ENCODE measurements around the gene ABCA12. TPM values are rescaled to one million over a fixed set of nuclear protein-coding genes. Genes with fewer than 3 reads are reported as not detected.

Gene ABCA12
- total and polyA plus RNA-seq, 2 of the 8 experiments (the other 6 are each of a cell fraction or from before 2014, with no cell fraction given): not detected

DNA sequence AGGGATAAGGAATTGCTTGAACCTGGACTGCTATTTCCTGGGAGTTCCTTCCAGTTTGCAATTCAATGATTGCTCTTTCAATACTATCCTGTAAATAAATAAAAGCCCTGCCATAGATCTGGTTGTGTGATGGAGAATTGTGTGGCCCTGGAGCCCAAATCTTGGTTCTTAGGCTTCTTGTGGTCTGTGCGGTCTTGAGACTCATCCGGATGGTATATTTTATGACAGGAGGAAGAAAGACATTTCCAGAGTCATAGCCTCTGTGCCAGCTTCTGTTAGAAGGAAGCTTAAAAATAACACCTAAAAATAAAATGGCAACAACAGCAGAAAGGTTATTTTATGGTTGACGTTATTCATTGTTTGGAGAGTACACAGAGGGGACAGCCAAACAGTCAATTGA is 137.7 kb downstream of the ABCA12 start:
- FAIRE-seq (no peak), DNase-seq (ENCODE audit: low read depth in 1 of 2, low spot score in 2 of 2) (no peak)
- no peaks in the 10 kb centered on the region for H3K36me3 ChIP-seq (ENCODE audit: control insufficient read depth in 2 of 4, insufficient read depth in 4 of 4, low read length in 3 of 4)
- H3K79me2 ChIP-seq (ENCODE audit: control insufficient read depth in 1 of 2, insufficient read depth in 2 of 2, low read length in 2 of 2): no peaks in the 10 kb centered on the region
- H2BK12ac ChIP-seq (ENCODE audit: low read depth, low read length): no peak overlapping the region
- H2AFZ ChIP-seq (ENCODE audit: low read length): no peak overlapping the region
- CTCF ChIA-PET (ENCODE audit: partially characterized antibody): interaction anchor here (1.3 to 1.4 kb wide), 2 partner anchors 20 to 397 kb away, joined by 3 read pairs; no protein-coding TSS in a partner anchor
- H3K23ac ChIP-seq (ENCODE audit: insufficient read length): no peak overlapping the region
- no peak overlapping the region for H3K18ac ChIP-seq (ENCODE audit: extremely low read depth, low read length)
- H3K14ac ChIP-seq (ENCODE audit: insufficient read length): no peak overlapping the region
- WGBS, 2 experiments (ENCODE audit: extremely low coverage in 1 of 2, insufficient coverage in 1 of 2, insufficient read length in 1 of 2, insufficient replicate concordance in 2 of 2, low coverage in 1 of 2, low lambda C conversion rate in 2 of 2, missing lambda C conversion rate in 1 of 2): 95% methylated on average over 3 of the region's 3 CpGs; no CpG with 5 or more reads in 1 of the 2 experiments
- no peak overlapping the region for H3K9ac ChIP-seq (replicated peaks in 1 of 4; ENCODE audit: extremely low read depth in 1 of 4, low read depth in 3 of 4, low read length in 3 of 4)
- H3K27ac ChIP-seq (ENCODE audit: low read depth, low read length): no peak overlapping the region
- H3K27me3 ChIP-seq (replicated peaks in 1 of 4; ENCODE audit: control insufficient read depth in 3 of 4, extremely low read depth in 1 of 4, insufficient read depth in 3 of 4, low read length in 3 of 4): no peaks in the 10 kb centered on the region
- H2AK5ac ChIP-seq (ENCODE audit: low read depth, low read length): no peak overlapping the region
- H4K5ac ChIP-seq (ENCODE audit: insufficient read length, low read depth, low read length): no peak overlapping the region
- H2BK20ac ChIP-seq (ENCODE audit: low read length): no peak overlapping the region
- no peaks in the 10 kb centered on the region for H3K79me1 ChIP-seq (ENCODE audit: low read depth, low read length)
- no peaks in the 10 kb centered on the region for H3K9me3 ChIP-seq (ENCODE audit: insufficient read depth in 2 of 2, low read depth in 1 of 2, low read length in 1 of 2)
- H3K4me1 ChIP-seq (replicated peaks in 1 of 4; ENCODE audit: control insufficient read depth in 3 of 4, insufficient read depth in 4 of 4, low read length in 3 of 4): peaks cover 0 to 3% (median 0%) of the 10 kb centered on the region in 4 experiments; a peak in 1 of 7 replicates
- H3K4me3 ChIP-seq (ENCODE audit: extremely low read depth in 1 of 4, insufficient read depth in 2 of 4, low read depth in 3 of 4, low read length in 4 of 4): no peak overlapping the region
- H3K23me2 ChIP-seq (ENCODE audit: low read depth, low read length): no peaks in the 10 kb centered on the region
- H3K4ac ChIP-seq (replicated peaks; ENCODE audit: insufficient read length, low read depth, low read length): no peak overlapping the region
- H3K56ac ChIP-seq (replicated peaks; ENCODE audit: insufficient read length, low read depth, low read length): no peak overlapping the region
- no peak overlapping the region for H4K8ac ChIP-seq (ENCODE audit: extremely low read depth, insufficient read depth, low read length)
- POLR2A ChIA-PET (ENCODE audit: partially characterized antibody): no interaction called here
- no peaks in the 10 kb centered on the region for H4K20me1 ChIP-seq (replicated peaks in 1 of 2; ENCODE audit: control insufficient read depth in 1 of 2, insufficient read depth in 2 of 2, low read length in 2 of 2)
- H4K91ac ChIP-seq (replicated peaks; ENCODE audit: insufficient read length, low read length): no peak overlapping the region
- no peak overlapping the region for H2BK5ac ChIP-seq (ENCODE audit: low read depth, low read length)
- H3K4me2 ChIP-seq (ENCODE audit: insufficient read depth in 1 of 2, low read depth in 2 of 2, low read length in 2 of 2): no peak overlapping the region
- H2BK15ac ChIP-seq (ENCODE audit: low read length): no peak overlapping the region
- no peak overlapping the region for H2BK120ac ChIP-seq (replicated peaks; ENCODE audit: low read depth, low read length)
- no peak for TF ChIP-seq HDAC6 (IDR thresholded peaks at IDR 0.05; ENCODE audit: low read depth, low read length)
- TF ChIP-seq GABPA (IDR thresholded peaks at IDR 0.05; ENCODE audit: borderline replicate concordance, insufficient read depth, low read length): no peak
- no peak for TF ChIP-seq KDM4A (IDR thresholded peaks at IDR 0.05; ENCODE audit: low read depth, low read length, severe bottlenecking)
- no peak for TF ChIP-seq SP2 (IDR thresholded peaks at IDR 0.05; ENCODE audit: low read length)
- TF ChIP-seq MAFK (IDR thresholded peaks at IDR 0.05; ENCODE audit: low read depth, low read length): no peak
- TF ChIP-seq RXRA (IDR thresholded peaks at IDR 0.05; ENCODE audit: insufficient read depth, low read depth, low read length): no peak
- TF ChIP-seq, protein P1, sequence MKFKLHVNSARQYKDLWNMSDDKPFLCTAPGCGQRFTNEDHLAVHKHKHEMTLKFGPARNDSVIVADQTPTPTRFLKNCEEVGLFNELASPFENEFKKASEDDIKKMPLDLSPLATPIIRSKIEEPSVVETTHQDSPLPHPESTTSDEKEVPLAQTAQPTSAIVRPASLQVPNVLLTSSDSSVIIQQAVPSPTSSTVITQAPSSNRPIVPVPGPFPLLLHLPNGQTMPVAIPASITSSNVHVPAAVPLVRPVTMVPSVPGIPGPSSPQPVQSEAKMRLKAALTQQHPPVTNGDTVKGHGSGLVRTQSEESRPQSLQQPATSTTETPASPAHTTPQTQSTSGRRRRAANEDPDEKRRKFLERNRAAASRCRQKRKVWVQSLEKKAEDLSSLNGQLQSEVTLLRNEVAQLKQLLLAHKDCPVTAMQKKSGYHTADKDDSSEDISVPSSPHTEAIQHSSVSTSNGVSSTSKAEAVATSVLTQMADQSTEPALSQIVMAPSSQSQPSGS (IDR thresholded peaks at IDR 0.05; ENCODE audit: low read length): no peak
- no peak for TF ChIP-seq CREB1 (IDR thresholded peaks at IDR 0.05)
- TF ChIP-seq HDAC2 (IDR thresholded peaks at IDR 0.05; ENCODE audit: borderline replicate concordance in 1 of 2, low read depth in 2 of 2, low read length in 2 of 2): no peak
- TF ChIP-seq TCF12 (IDR thresholded peaks at IDR 0.05; ENCODE audit: low read depth, low read length): no peak
- TF ChIP-seq SIRT6 (IDR thresholded peaks at IDR 0.05; ENCODE audit: low read length): no peak
- no peak for TF ChIP-seq JUN (IDR thresholded peaks at IDR 0.05; ENCODE audit: low read depth, low read length)
- no peak for TF ChIP-seq ZNF274 (IDR thresholded peaks at IDR 0.05; ENCODE audit: borderline replicate concordance, extremely low read depth, low read length)
